Measurements from ENCODE around the gene SURF4.
"Not testable (repeated sequence)": the region's sequence is repeated elsewhere in the genome, so short reads cannot be mapped to it uniquely, and the experiment has no call there.

Gene SURF4

DNA sequence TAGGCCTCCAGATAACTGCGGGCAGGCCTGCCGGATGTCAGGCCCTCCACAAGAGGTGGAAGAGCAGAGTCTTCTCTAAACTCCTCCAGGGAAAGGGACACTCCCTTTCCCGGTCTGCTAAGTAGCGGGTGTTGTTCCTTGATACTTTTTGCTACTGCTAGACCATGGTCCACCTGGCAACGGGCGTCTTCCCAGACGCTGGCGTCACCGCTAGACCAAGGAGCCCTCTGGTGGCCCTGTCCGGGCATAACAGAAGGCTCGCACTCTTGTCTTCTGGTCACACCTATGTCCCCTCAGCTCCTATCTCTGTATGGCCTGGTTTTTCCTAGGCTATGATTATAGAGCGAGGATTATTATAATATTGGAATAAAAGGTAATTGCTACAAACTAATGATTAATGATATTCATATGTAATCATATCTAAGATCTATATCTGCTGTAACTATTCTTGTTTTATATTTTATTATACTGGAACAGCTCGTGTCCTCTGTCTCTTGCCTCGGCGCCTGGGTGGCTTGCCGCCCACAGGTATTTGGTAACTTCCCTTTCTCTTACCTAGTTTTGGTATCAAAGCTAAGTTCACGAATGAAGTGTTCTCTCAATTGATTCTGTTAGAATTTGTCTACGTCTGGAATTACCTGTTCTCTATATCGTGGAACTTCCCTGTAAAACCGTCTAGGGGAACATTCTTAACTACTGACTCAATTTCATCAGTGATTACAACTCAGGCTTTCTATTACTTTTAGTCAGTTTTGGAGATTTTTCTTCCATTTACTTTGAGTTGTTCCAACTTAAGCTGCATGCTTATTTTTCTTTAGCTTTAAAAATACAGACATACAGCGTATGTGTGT, 46.3 kb downstream of the SURF4 start:
- peaks cover 65% of the 10 kb centered on the region for H3K36me3 Mint-ChIP-seq (ENCODE audit: low read depth)
- TF ChIP-seq, protein P1, sequence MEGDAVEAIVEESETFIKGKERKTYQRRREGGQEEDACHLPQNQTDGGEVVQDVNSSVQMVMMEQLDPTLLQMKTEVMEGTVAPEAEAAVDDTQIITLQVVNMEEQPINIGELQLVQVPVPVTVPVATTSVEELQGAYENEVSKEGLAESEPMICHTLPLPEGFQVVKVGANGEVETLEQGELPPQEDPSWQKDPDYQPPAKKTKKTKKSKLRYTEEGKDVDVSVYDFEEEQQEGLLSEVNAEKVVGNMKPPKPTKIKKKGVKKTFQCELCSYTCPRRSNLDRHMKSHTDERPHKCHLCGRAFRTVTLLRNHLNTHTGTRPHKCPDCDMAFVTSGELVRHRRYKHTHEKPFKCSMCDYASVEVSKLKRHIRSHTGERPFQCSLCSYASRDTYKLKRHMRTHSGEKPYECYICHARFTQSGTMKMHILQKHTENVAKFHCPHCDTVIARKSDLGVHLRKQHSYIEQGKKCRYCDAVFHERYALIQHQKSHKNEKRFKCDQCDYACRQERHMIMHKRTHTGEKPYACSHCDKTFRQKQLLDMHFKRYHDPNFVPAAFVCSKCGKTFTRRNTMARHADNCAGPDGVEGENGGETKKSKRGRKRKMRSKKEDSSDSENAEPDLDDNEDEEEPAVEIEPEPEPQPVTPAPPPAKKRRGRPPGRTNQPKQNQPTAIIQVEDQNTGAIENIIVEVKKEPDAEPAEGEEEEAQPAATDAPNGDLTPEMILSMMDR (IDR thresholded peaks at IDR 0.05): peak; percentile 56
- H3K27ac Mint-ChIP-seq, DNase-seq, H3K4me3 Mint-ChIP-seq, H3K4me1 Mint-ChIP-seq: not testable (repeated sequence)
- peaks cover 17% of the 10 kb centered on the region for H3K27me3 Mint-ChIP-seq (ENCODE audit: low read depth, poor library complexity)
- H3K9me3 Mint-ChIP-seq: peaks cover 35% of the 10 kb centered on the region

- Mint-ChIP-seq H3K4me3 (no peak overlapping the region), H3K27ac (no peak overlapping the region), H3K4me1 (no peaks in the 10 kb centered on the region), H3K36me3 (ENCODE audit: low read depth) (peaks cover 50% of the 10 kb centered on the region), H3K9me3 (peaks cover 45% of the 10 kb centered on the region), H3K27me3 (ENCODE audit: low read depth, poor library complexity) (peaks cover 17% of the 10 kb centered on the region)
- TF ChIP-seq, protein P1 (IDR thresholded peaks at IDR 0.05): no peak
- DNase-seq: no peak
Measured at GRCh38 chr9:133327834-133328484, 47.9 kb downstream of the SURF4 start.

DNA sequence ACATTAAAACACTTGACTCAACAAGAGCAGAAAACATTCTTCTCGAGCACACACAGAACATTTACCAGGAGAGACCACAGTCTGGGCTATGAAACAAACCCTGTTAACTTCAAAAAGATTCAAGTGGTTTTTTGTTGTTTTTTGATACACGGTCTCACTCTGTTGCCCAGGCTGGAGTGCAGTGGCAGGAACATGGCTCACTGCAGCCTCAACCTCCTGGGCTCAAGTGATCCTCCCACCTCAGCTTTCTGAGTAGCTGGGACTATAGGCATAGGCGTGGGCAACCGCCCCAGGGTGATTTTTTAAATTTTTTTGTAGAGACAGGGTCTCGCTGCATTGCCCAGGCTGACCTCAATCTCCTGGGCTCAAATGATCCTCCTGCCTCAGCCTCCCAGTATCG, 48.8 kb downstream of the SURF4 start:
- H3K4me3 Mint-ChIP-seq, DNase-seq, H3K4me1 Mint-ChIP-seq, H3K27ac Mint-ChIP-seq: not testable (repeated sequence)
- Mint-ChIP-seq H3K36me3 (ENCODE audit: low read depth) (peaks cover 41% of the 10 kb centered on the region), H3K27me3 (ENCODE audit: low read depth, poor library complexity) (peaks cover 17% of the 10 kb centered on the region), H3K9me3 (peaks cover 45% of the 10 kb centered on the region)

GRCh38 chr9:133323991-133324703, 51.7 kb downstream of the SURF4 start:
- peaks cover 43% of the 10 kb centered on the region for H3K9me3 Mint-ChIP-seq

DNA sequence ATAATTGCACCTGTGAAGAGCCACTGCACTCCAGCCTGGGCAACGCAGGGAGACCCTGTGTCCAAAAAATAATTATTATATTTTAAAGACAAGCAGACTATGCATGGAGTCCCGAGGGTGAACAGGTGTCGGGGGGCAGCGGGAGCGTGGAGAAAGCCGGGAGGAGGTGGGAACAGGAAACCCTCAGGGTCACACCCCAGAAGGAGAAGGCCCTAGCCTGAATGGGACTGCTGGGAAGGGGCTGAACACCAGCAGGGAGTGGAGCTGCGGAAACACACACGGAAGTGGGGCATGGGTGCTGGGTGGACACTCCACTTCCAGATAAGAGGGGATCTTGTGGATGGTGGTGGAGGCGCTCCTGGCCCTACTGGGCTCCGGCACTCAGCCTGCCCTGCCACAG, 52.6 kb downstream of the SURF4 start:
- TF ChIP-seq, protein P1 (IDR thresholded peaks at IDR 0.05): no peak
- H3K4me3 Mint-ChIP-seq: no peak overlapping the region

More at GRCh38 chr9:133323991-133324703, 51.7 kb downstream of the SURF4 start:
- TF ChIP-seq, protein P1 (IDR thresholded peaks at IDR 0.05): no peak
- H3K36me3 Mint-ChIP-seq (ENCODE audit: low read depth): peaks cover 15% of the 10 kb centered on the region
- peaks cover 29% of the 10 kb centered on the region for H3K27me3 Mint-ChIP-seq (ENCODE audit: low read depth, poor library complexity)
- no peaks in the 10 kb centered on the region for H3K4me1 Mint-ChIP-seq
- DNase-seq: no peak
- no peak overlapping the region for H3K4me3 Mint-ChIP-seq
- H3K27ac Mint-ChIP-seq: no peak overlapping the region

DNA sequence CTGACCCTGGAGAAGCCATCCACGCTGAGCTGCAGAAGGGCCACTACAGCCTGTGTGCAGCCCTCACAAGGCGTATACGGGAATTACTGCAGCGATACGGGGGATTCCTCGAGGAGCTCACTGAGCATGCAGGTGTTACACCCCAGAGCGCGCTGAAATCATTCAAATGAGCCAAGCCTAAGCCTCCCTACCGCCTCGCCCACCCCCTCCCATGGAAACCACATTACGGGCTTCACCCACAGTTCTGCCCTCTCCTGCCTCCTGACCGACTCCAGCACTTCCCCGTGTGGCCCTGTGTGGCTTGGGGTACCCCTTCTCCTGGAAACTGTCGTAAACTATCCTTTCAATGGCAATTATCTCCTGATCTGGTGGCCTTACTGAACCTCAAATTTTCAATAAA, 53.2 kb downstream of the SURF4 start:
- H3K27ac Mint-ChIP-seq: no peak overlapping the region
- H3K27me3 Mint-ChIP-seq (ENCODE audit: low read depth, poor library complexity): peaks cover 31% of the 10 kb centered on the region
- H3K9me3 Mint-ChIP-seq: peaks cover 30% of the 10 kb centered on the region

More for the DNA sequence above, 52.6 kb downstream of the SURF4 start:
- Mint-ChIP-seq H3K27ac (no peak overlapping the region), H3K27me3 (ENCODE audit: low read depth, poor library complexity) (peaks cover 27% of the 10 kb centered on the region), H3K4me1 (no peaks in the 10 kb centered on the region), H3K36me3 (ENCODE audit: low read depth) (peaks cover 5% of the 10 kb centered on the region), H3K9me3 (peaks cover 33% of the 10 kb centered on the region)
- no peak for DNase-seq

More for the DNA sequence above, 53.2 kb downstream of the SURF4 start:
- Mint-ChIP-seq H3K4me1 (no peaks in the 10 kb centered on the region), H3K36me3 (ENCODE audit: low read depth) (peaks cover 4% of the 10 kb centered on the region), H3K4me3 (no peak overlapping the region)
- TF ChIP-seq, protein P1 (IDR thresholded peaks at IDR 0.05): no peak
- no peak for DNase-seq

All from nephron progenitor cell (in vitro differentiated cells).